Hematopoietic multipotent progenitor cell treated with erythropoietin and hydrocortisone succinate and interleukin-3 and kit ligand, for 15 days (in vitro differentiated cells): ENCODE measurements around the gene PDE6C.
A peak's percentile ranks its signal among the peaks of the same experiment; 100 is the strongest.
"Not testable (repeated sequence)": the region's sequence is repeated elsewhere in the genome, so short reads cannot be mapped to it uniquely, and the experiment has no call there.

Experiments used
- DNase-seq: peaks from one replicate; pipeline ENCODE4 v3.0.0-alpha.2; 2015; ENCODE audit warnings: low spot score

Gene PDE6C

DNA sequence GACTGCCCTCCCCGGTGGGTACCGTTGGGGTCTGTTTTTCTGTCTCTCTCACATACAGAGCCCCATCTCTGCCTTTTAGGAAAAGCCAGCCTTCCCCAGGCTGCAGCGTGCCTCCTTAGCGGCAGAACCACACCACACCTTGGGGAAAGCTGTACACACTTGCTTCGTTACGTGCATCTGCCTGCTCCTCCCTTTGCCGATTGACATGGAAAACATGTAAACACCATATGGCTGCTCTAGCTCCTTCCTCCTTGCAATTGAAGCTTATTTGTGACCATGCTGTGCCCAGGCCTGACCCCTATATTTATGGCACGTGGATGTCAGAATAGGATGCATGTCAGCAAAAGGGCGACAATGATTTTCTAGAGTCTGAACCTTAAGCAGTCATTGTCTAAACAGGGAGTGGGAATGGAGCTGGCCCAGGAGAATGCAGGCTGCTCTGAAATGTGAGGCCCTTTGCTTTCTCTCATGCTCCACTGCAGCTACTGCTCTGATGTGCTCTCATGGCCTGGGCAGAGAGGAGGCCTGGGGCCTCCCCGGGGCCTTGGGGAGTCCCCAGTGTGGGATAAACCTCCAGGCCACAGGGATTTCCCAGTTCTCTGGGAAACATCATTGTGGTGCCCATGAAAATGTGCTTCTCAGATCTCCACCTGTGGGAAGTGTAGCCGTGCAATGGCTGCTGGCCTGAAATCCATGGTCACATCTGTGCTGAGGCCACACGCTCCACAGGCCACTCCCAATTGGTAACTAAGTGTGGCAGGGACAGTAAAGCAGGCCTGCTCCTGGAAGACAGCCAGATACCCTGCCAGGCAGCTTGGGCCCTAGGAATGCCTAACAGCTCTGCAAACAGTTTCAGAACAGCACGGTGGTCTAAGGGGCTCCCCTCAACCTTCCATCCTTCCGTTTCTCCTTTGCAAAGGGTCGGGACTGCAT is 18.6 kb downstream of the PDE6C start:
- DNase-seq, result no peak

DNA sequence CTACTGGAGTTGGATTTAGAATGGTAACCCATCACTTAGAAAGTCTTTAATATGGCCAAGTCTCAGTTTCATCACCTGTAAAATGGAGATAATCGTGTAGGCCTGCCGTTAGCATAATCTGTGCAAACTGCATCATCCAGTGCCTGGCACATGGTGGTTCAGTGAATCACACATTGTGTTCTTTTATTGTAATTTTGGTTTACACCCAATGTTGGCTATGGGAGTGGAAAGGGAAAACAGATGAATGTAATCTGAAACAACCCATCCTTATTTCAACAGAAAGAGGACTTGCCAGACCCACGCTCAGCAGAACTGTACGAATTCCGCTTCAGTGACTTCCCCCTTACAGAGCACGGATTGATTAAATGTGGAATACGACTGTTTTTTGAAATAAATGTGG is 27.5 kb downstream of the PDE6C start:
- no peak for DNase-seq

DNA sequence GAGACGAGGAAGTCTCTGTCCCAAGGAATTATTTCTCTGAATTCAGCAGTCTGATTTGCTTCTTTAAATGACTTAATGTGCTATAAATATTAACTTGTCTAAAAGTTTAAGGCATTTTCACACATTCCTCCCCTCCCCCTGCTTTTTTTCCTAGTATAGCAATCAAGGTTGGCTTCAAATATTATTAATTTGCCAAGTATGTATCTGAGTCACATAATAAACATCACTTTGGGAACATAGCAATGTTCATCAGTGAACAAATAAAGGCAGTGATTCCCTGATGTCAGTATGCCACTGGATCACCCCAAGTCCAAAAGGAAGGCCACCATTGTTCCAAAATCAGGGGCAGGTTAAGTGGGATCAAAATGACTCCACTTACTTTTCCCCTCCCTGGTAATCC is 40.5 kb downstream of the PDE6C start:
- DNase-seq, result no peak

DNA sequence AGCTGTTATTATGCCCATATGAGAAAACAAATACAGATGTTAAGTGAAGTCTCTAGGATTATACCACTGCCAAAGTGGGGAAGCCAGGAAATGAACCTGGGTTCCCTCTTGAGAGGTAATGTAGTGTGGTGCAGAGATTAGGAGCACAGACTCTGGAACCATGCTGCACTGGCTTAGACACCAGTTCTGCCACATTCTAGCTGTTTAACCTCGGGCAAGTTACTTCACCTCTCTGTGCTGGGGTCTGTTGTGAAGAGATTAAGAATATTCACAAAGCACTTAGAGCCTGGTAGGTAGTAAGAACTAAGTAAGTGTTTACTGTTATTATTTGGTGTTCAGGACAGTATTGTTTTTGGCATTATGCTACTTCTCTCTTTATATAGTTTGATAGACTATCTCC is 41.9 kb downstream of the PDE6C start:
- no peak for DNase-seq

GRCh38 chr10:93656155-93656554 is 43.8 kb downstream of the PDE6C start:
- DNase-seq, result no peak

GRCh38 chr10:93657757-93658156 is 45.4 kb downstream of the PDE6C start:
- DNase-seq, result no peak

DNA sequence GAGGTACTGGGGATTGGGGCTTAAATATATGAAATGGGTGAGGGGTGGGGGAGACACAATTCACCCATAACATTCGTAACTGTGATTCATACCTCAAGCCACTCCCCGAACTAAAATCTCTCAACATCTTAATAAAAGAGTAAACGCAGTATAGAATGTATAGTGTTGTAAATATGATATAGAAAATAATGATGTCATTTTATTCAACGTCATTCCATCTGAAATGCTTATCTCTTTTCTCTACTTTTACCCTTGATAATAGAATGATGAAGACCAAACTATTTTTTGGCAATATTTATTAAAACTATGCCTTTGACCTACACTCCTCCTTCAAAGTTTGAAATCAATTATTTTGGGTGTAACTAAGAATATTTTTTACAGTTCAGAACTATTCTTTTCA is 53.7 kb downstream of the PDE6C start:
- DNase-seq, result no peak

GRCh38 chr10:93667795-93668194 is 55.5 kb downstream of the PDE6C start:
- DNase-seq, result no peak

DNA sequence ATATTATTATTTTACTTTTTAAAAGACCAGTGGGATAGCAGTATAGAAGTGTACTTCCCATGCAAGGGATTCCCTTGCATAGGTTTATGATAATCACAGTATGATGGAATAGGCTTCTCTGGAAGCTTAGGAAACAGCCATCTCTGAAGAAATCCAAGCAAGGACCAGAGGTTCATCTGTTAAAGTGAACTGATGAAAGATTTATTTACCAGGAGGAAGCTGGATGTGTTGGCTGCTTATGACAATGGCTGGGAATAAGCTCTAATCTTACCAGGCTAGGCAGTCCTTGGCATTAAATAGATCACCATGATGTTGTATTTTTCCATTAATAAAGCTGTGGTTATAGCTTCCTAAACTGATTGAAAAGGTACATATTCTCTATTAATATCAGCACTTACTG is 58.0 kb downstream of the PDE6C start:
- DNase-seq, result no peak

DNA sequence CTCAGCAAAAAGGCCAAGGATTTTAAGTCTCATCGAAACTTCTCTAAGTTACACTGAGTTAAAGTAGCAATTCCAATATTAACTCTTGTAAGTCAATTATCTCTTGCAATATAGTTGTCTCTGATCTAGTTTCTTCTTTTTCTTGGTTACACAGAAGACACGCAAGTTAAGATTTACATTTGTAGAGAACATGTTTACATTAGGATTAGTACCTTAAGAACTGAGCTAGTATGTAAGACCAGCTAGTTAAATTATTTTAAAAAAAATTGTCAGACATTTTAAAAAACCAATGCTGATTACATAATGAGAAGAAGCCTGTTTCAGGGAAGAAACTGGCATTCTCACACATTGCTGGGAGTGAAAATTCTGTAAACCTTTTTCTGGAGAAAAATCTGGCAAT is 58.7 kb downstream of the PDE6C start:
- no peak for DNase-seq

DNA sequence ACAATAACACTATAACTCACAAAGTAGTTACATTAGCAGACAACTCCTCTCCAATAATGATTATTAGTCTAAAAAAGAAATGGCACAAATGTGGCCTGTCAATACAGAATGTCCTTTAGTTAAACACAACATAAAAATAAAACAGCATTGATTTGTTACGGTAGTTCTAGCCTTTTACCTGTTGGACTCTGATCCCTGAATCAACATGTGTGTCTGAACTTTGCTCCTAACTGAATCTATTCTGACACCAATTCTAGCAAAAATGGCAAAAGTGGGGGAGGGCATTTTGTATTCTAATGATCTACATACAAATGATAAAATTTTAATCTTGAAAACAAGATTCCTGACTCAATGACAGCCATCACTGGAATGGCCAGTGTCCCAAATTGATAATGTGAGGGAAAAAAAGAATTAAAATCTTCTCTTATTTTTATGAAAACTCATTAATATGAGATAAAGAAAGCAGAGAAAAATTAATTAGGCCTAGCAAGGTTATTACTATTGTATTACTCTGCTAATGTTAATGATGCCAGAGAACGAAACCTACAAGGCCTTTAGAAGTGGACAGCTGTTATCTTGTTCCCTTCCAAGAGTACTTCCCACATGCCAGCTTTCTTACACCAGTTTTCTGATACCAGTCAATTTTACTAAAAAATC is 59.8 kb downstream of the PDE6C start:
- DNase-seq, result no peak

DNA sequence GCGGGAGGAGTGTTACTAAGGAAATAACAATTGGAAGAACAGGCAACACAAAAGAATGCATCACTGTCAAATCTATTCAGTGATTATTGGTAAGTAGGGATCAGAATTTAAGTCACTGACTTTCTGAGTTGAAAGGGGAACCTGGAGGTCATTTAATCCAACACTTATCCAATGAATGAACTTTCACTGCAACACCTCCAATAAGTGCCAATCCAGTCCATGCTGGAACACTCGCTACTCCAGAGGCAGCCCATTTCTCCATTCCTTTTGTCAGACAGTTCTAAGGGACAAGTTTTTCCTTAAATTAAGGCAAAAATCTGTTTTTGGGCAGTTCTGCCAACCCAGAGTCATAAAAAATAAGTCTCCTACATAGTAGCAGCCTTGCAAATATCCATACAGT is 60.6 kb downstream of the PDE6C start:
- no peak for DNase-seq

DNA sequence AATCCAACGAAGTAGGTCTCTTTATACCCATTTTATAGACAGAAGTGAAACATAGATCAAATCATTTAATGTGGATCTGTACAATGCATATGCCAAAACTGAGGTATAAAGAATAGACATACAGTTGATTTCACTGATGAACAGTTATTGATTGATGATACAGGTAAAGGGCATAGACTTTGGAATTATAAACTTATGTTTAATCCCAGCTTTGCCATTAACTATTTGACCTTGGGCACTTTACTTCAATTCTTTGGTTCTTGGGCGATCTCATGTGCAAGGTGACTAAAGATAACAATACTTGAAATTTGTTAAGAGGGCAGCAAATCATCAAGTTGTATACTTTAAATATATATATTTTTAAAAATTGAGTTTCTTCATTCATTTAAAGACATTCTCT is 61.5 kb downstream of the PDE6C start:
- DNase-seq, result no peak

DNA sequence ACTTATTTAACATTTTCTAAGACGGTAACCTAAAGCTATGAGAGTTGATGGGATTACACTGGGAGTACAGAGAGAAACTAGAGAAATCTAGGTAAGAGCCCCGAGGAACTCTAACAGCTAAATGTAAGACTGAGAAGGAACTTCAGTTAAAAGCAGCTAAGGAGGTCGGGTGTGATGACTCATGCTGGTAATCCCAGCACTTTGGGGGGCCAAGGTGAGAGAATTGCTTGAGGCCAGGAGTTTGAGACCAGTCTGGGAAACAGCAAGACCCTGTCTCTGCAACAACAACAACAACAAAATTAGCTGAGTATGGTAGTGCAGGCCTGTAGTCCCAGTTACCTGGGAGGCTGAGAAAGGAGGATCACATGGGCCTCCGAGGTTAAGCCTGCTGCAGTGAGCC is 66.0 kb downstream of the PDE6C start:
- DNase-seq, result no peak

GRCh38 chr10:93678805-93679587 is 66.7 kb downstream of the PDE6C start:
- no peak for DNase-seq

DNA sequence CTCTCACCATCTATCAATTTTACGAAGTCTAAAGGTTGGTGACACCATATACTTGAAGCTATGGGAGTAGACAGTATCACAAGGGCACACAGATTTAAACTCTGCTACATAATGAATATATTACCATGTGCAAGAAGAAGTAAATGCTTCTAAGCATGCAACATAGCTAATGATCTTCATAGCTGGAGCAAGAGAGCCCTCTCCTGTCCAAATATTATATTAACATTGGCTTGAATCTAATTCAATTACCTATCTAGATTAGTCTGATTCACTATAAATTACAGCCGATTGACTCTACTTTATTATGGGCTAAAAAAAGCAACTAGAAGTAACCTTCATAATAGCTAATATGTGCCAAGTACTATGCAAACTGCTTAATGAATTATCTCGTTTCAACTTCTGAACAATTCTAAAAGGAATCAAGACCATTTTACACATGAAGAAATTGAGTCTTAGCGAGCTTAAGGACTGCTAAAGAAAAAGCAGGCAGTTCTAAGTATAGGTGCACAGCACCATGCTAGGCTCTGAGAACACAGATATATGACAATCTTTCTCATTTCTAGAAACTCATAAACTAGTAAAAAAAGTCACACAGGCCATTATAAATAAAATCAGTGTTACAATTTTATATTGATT is 68.2 kb downstream of the PDE6C start:
- DNase-seq, result peak; percentile 14

DNA sequence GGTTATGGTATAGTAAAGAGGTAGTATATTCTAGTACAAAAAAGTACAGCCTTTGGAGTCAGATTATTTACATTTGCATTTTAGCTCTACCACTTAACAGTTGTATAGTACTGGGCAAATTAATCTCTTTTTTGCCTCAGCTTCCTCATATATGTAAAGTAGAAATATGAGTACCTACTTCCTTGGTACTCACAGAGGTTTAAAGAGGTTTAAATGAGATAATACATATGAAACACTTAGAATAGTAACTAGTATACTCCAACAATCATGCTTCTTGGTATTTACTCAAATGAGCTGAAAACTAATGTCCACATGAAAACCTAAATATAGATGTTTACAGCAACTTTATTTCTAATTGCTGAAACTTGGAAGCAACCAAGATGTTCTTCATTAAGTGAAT is 75.4 kb downstream of the PDE6C start:
- DNase-seq, result no peak

GRCh38 chr10:93695740-93696139 is 83.4 kb downstream of the PDE6C start:
- DNase-seq, result no peak

DNA sequence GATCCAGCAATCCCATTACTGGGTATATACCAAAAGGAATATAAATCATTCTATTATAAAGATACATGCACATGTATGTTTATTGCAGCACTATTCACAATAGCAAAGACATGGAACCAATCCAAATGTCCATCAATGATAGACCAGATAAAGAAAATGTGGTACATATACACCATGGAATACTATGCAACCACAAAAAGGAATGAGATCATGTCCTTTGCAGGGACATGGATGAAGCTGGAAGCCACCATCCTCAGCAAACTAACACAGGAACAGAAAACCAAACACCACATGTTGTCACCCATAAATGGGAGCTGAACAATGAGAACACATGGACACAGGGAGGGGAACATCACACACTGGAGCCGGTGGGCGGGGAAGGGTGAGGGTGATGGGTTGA is 84.2 kb downstream of the PDE6C start:
- DNase-seq, result not testable (repeated sequence)

GRCh38 chr10:93697207-93697606 is 84.9 kb downstream of the PDE6C start:
- no peak for DNase-seq

GRCh38 chr10:93701866-93702209 is 89.5 kb downstream of the PDE6C start:
- no peak for DNase-seq

DNA sequence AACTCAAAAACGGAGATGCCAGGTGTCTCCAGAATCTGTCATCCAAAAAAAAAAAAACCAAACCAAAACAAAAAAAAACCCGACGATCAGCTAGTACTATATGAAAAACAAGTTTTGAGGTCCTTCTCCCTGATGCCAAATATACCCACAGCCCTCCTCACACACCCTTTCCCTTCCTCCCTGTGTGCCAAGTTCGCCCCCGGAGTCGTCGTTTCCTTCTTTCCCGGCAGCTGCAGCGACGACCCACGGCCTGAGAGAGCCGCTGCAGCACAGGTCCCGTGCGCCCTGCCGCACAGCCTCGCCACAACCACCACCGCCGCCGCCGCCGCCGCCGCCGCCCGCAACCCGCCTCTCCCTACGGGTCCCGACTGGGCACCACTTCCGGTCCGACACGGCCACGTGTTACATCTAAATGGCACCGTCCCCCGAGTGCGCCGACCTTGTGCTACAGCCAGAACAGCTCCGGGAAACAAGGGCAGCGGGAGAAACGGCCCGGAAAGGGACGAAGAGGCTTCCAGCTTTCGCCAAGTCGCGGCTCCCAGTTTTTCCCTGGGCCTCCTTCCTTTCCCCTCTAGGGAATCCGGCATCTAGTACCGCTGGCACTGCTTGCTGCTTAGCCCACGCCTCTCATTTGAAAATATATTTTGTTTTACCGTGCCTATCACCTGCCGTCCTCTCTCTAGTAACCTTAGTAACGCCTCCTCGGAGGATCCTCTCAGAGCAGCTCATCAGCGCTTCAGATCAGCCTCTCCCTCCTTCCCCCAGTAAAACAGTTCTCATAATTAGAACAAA is 90.1 kb downstream of the PDE6C start, which contains the start of gene FRA10AC1:
TSS of gene FRA10AC1 (minus strand) at position 383 of the 792 bp plus-strand sequence. CDS start 2,486 bp downstream, outside the sequence.
- peak; percentile 88 for DNase-seq
